HG03064 (cell line): ENCODE data around the gene ANXA2.

Experiments used
- ATAC-seq: cut with Tn5 transposase; IDR thresholded peaks from one replicate; pipeline ENCODE4 v1.9.1; 2021; ENCODE audit warnings: low read depth; ENCODE audit not compliant: unreplicated experiment

ANXA2 gene

DNA sequence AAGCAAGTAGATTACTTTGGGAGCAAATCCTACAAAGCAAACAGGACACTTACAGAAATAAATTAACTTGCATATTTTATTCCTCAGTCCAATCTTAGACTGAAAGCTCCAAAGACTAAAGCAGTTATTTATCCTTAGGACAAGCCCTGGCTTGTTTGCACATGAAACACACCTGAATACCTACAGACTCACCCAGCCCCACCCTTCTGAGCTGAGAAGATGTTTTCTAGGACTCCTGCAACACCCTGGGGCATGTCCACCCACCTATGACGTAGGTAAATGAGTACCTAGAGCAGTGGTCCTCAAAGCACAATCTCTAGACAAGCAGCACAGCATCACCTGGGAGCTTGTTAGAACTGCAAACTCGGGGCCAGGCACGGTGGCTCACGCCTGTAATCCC is 80.8 kb downstream of the ANXA2 start:
- ATAC-seq: no peak

DNA sequence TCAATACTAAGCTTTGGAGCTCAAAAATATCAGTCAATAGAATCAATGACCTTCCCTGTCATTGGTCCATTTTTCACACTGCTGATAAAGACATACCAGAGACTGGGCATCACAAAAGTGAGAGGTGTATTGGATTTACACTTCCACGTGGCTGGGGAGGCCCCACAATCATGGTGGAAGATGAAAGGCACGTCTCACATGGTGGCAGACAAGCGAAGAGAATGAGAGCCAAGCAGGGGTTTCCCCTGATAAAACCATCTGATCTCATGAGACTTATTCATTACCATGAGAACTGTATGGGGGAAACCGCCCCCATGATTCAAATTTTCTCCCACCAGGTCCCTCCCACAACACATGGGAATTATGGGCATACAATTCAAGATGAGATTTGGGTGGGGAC is 81.9 kb downstream of the ANXA2 start:
- no peak for ATAC-seq

- ATAC-seq: no peak
Measured at GRCh38 chr15:60313906-60314305, 83.9 kb downstream of the ANXA2 start.

DNA sequence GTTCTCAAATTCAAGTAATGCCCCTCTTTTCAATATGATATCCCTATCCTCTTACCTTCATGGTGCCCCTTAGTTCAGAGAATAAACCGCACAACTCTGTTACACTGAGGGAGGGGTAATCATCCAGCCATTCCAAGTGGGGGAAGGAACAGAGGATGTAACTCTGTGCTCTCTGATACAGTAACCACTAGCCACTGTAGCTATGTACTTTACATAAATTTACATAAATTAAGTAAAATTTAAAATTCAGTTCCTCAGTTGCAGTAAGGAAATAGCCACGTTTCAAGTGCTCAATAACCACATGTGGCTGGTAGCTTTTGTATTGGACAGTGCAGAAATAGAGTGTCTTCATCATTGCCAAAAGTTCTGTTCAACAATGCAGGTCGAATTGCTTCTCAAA is 90.8 kb downstream of the ANXA2 start:
- no peak for ATAC-seq

- no peak for ATAC-seq
Measured at GRCh38 chr15:60301024-60301423, 96.8 kb downstream of the ANXA2 start.

GRCh38 chr15:60299452-60300047 is 98.2 kb downstream of the ANXA2 start:
- ATAC-seq: no peak
